Gastrocnemius medialis (tissue), 4 donors: ENCODE measurements around the gene CELSR3. TPM values are rescaled to one million over a fixed set of nuclear protein-coding genes. Genes with fewer than 3 reads are reported as not detected.

Source experiments
- ATAC-seq, 2 donors: fragments of 150-250 bp; one replicate each; pipeline ENCODE4 v1.9.1; 2016
- DNase-seq, 2 donors: peaks; one replicate each; pipeline ENCODE4 v3.0.0-alpha.2; 2019
- H3K27ac ChIP-seq, 4 donors: fragments of 200-600 bp; sonication (generic); 1 replicate in 1 of 4; 2 replicates in 3 of 4; pipeline ENCODE4 v1.5.1; 2016 to 2018; ENCODE audit warnings: mild to moderate bottlenecking in 2 of 4, moderate library complexity in 1 of 4
- H3K27me3 ChIP-seq, 3 donors: fragments of 200-600 bp; sonication (generic) in 2 of 3; 1 replicate in 1 of 3; 2 replicates in 2 of 3; pipeline versions ENCODE4 v1.5.1 to v1.6.0; 2016 to 2019; ENCODE audit warnings: mild to moderate bottlenecking in 1 of 3, moderate library complexity in 1 of 3
- H3K36me3 ChIP-seq, 2 donors: fragments of 200-600 bp; sonication (generic) in 1 of 2; one replicate each; pipeline ENCODE4 v1.5.1; 2017 to 2018
- H3K4me1 ChIP-seq, 2 donors: fragments of 200-600 bp; sonication (generic) in 1 of 2; one replicate each; pipeline ENCODE4 v1.5.1; 2016 to 2017; ENCODE audit warnings: mild to moderate bottlenecking in 2 of 2
- H3K4me3 ChIP-seq, 4 donors: fragments of 200-600 bp; sonication (generic) in 3 of 4; 1 replicate in 1 of 4; 2 replicates in 3 of 4; pipeline ENCODE4 v1.5.1; 2016 to 2019; ENCODE audit warnings: mild to moderate bottlenecking in 2 of 4
- H3K9me3 ChIP-seq, 3 donors: fragments of 200-600 bp; sonication (generic) in 2 of 3; 1 replicate in 1 of 3; 2 replicates in 2 of 3; pipeline ENCODE4 v1.5.1; 2016 to 2019
- POLR2A ChIP-seq, 2 donors: fragments of 450-650 bp; IDR thresholded peaks; one replicate each; pipeline ENCODE4 v1.6.1; 2017; ENCODE audit warnings: antibody characterized with exemption in 2 of 2, mild to moderate bottlenecking in 2 of 2, moderate library complexity in 2 of 2
- in situ Hi-C, 4 donors: fragments of 200-750 bp; cut with MboI; loops; one replicate each; pipeline versions ENCODE4 v1.15.0 to v1.8.0; 2017; ENCODE audit warnings: low sequenced_read_pairs in 4 of 4
- intact Hi-C: fragments of 100-400 bp; cut with DNase I; formaldehyde crosslinking; loops from one replicate; pipeline ENCODE4 v1.15.1; 2023; ENCODE audit warnings: low total_unique reads
- total RNA-seq, 4 donors: library from RNA; depleted of rRNA; stranded (reverse); fragments of >200 nt; gene quantifications; one replicate each; pipeline versions ENCODE4 v1.1.0 to v1.2.3, GENCODE V29; 2016
- TF ChIP-seq, protein P1 (sequence below), 5 experiments: fragments of 450-650 bp in 3 of 5; fragments of 200-600 bp in 2 of 5; sonication (generic) in 2 of 5; IDR thresholded peaks in 4 of 5; conservative IDR thresholded peaks in 1 of 5; 1 replicate in 4 of 5; 2 replicates in 1 of 5; pipeline ENCODE4 v1.5.1; 2016 to 2019; ENCODE audit warnings: antibody characterized with exemption in 5 of 5, mild to moderate bottlenecking in 3 of 5, moderate library complexity in 3 of 5

Gene CELSR3
- total RNA-seq, 4 donors from 2014 or later: 0.02 to 0.25 (median 0.05) TPM; not detected in 1

- intact Hi-C loops: loop anchor here (5.0 kb wide), 2 partner anchors 132 to 222 kb away; partner anchors contain the start of gene PFKFB4
- ATAC-seq: no peak
Measured at GRCh38 chr3:48689384-48689783, 26.7 kb upstream of the CELSR3 start.

GRCh38 chr3:48688737-48689075 lies 26.0 kb upstream of the CELSR3 start:
- Histone ChIP-seq H3K4me1 (peaks cover 26 to 31% of the 10 kb centered on the region in 2 donors), H3K9me3 (no peaks in the 10 kb centered on the region), H3K4me3 (no peak overlapping the region), H3K27ac (no peak overlapping the region), H3K36me3 (peaks cover 0 to 65% of the 10 kb centered on the region in 2 donors), H3K27me3 (no peaks in the 10 kb centered on the region)
- ATAC-seq: no peak
- in situ Hi-C loops (no loop called here), intact Hi-C loops (loop anchor here (5.0 kb wide), 2 partner anchors 131 to 221 kb away; partner anchors contain the start of gene PFKFB4)
- TF ChIP-seq, protein P1, sequence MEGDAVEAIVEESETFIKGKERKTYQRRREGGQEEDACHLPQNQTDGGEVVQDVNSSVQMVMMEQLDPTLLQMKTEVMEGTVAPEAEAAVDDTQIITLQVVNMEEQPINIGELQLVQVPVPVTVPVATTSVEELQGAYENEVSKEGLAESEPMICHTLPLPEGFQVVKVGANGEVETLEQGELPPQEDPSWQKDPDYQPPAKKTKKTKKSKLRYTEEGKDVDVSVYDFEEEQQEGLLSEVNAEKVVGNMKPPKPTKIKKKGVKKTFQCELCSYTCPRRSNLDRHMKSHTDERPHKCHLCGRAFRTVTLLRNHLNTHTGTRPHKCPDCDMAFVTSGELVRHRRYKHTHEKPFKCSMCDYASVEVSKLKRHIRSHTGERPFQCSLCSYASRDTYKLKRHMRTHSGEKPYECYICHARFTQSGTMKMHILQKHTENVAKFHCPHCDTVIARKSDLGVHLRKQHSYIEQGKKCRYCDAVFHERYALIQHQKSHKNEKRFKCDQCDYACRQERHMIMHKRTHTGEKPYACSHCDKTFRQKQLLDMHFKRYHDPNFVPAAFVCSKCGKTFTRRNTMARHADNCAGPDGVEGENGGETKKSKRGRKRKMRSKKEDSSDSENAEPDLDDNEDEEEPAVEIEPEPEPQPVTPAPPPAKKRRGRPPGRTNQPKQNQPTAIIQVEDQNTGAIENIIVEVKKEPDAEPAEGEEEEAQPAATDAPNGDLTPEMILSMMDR (IDR thresholded peaks at IDR 0.05 in 4 of 5, conservative IDR thresholded peaks at IDR 0.05 in 1 of 5): no peak
- no peak for TF ChIP-seq POLR2A (IDR thresholded peaks at IDR 0.05)
- DNase-seq: no peak

More at GRCh38 chr3:48689384-48689783, 26.7 kb upstream of the CELSR3 start:
- Histone ChIP-seq H3K27me3 (no peaks in the 10 kb centered on the region), H3K9me3 (no peaks in the 10 kb centered on the region), H3K4me1 (peaks cover 20 to 24% of the 10 kb centered on the region in 2 donors), H3K4me3 (no peak overlapping the region), H3K36me3 (peaks cover 0 to 72% of the 10 kb centered on the region in 2 donors), H3K27ac (no peak overlapping the region)
- no peak for DNase-seq
- in situ Hi-C loops: no loop called here
- TF ChIP-seq, protein P1 (IDR thresholded peaks at IDR 0.05 in 4 of 5, conservative IDR thresholded peaks at IDR 0.05 in 1 of 5): no peak
- TF ChIP-seq POLR2A (IDR thresholded peaks at IDR 0.05): no peak

GRCh38 chr3:48688032-48688736 lies 25.5 kb upstream of the CELSR3 start:
- no peak for TF ChIP-seq POLR2A (IDR thresholded peaks at IDR 0.05)
- TF ChIP-seq, protein P1 (IDR thresholded peaks at IDR 0.05 in 4 of 5, conservative IDR thresholded peaks at IDR 0.05 in 1 of 5): no peak
- Histone ChIP-seq H3K36me3 (peaks cover 0 to 60% of the 10 kb centered on the region in 2 donors), H3K4me3 (no peak overlapping the region), H3K9me3 (no peaks in the 10 kb centered on the region), H3K27ac (no peak overlapping the region), H3K27me3 (no peaks in the 10 kb centered on the region), H3K4me1 (peaks cover 30 to 36% of the 10 kb centered on the region in 2 donors)
- in situ Hi-C loops: no loop called here
- intact Hi-C loops: loop anchor here (5.0 kb wide), 2 partner anchors 131 to 221 kb away; partner anchors contain the start of gene PFKFB4
- ATAC-seq: no peak
- no peak for DNase-seq

- H3K27ac ChIP-seq: peak overlapping the region in 2 of 4 donors; percentile 9 to 90
- no peaks in the 10 kb centered on the region for H3K9me3 ChIP-seq
- in situ Hi-C loops (no loop called here), intact Hi-C loops (loop anchor here (5.0 kb wide), 2 partner anchors 130 to 220 kb away; partner anchors contain the start of gene PFKFB4)
- no peak for DNase-seq
- H3K4me3 ChIP-seq: no peak overlapping the region
- H3K36me3 ChIP-seq: peaks cover 0 to 52% of the 10 kb centered on the region in 2 donors
- TF ChIP-seq, protein P1 (IDR thresholded peaks at IDR 0.05 in 4 of 5, conservative IDR thresholded peaks at IDR 0.05 in 1 of 5): no peak
- no peak for TF ChIP-seq POLR2A (IDR thresholded peaks at IDR 0.05)
- no peak for ATAC-seq
- H3K27me3 ChIP-seq: no peaks in the 10 kb centered on the region
- H3K4me1 ChIP-seq: peaks cover 30 to 36% of the 10 kb centered on the region in 2 donors
Measured at GRCh38 chr3:48687220-48687678, 24.6 kb upstream of the CELSR3 start.
